ENCODE data around the gene INSYN1. TPM values are rescaled to one million over a fixed set of nuclear protein-coding genes. Genes with fewer than 3 reads are reported as not detected.
"Not testable (repeated sequence)": the region's sequence is repeated elsewhere in the genome, so short reads cannot be mapped to it uniquely, and the experiment has no call there.

INSYN1 gene
- total RNA-seq, 1 experiment from 2014 or later = not detected

DNA sequence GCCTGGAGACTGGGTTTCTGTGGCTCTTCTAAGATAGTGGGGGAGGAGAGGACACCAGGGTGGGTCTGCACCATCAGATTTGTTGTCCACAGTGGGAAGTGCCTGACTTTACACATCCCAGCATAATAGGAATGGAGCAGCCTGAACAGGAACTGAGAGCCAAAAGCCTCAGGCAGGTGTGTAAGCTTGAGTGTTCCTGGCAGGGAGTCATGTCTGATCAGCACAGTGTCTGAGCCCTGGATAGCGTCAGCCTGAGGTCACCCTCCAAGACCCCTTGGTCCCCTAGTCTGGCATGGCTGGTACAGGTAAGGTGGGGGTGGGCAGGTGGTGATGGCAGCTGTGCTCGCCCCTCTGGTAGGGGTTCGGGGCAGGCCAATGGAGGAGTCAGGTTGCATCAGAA, 20.2 kb downstream of the INSYN1 start:
- TF ChIP-seq, protein P1, sequence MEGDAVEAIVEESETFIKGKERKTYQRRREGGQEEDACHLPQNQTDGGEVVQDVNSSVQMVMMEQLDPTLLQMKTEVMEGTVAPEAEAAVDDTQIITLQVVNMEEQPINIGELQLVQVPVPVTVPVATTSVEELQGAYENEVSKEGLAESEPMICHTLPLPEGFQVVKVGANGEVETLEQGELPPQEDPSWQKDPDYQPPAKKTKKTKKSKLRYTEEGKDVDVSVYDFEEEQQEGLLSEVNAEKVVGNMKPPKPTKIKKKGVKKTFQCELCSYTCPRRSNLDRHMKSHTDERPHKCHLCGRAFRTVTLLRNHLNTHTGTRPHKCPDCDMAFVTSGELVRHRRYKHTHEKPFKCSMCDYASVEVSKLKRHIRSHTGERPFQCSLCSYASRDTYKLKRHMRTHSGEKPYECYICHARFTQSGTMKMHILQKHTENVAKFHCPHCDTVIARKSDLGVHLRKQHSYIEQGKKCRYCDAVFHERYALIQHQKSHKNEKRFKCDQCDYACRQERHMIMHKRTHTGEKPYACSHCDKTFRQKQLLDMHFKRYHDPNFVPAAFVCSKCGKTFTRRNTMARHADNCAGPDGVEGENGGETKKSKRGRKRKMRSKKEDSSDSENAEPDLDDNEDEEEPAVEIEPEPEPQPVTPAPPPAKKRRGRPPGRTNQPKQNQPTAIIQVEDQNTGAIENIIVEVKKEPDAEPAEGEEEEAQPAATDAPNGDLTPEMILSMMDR (IDR thresholded peaks at IDR 0.05; ENCODE audit: unreplicated experiment) = no peak
- no peaks in the 10 kb centered on the region for H3K9me3 Mint-ChIP-seq (ENCODE audit: low read depth, unreplicated experiment)
- CTCF ChIA-PET = no interaction called here
- no peaks in the 10 kb centered on the region for H3K4me1 Mint-ChIP-seq (ENCODE audit: low read depth, unreplicated experiment)
- no peak overlapping the region for H3K27ac Mint-ChIP-seq (ENCODE audit: unreplicated experiment)
- BruUV-seq (replicated peaks) = no TSS peak
- no peak for DNase-seq
- intact Hi-C loops (cut with micrococcal nuclease; ENCODE audit: unreplicated experiment) = no loop called here
- H3K4me3 Mint-ChIP-seq (ENCODE audit: low read depth, unreplicated experiment) = no peak overlapping the region
- peaks cover 74% of the 10 kb centered on the region for H3K27me3 Mint-ChIP-seq (ENCODE audit: unreplicated experiment)
- no peaks in the 10 kb centered on the region for H3K36me3 Mint-ChIP-seq (ENCODE audit: insufficient read depth, unreplicated experiment)

DNA sequence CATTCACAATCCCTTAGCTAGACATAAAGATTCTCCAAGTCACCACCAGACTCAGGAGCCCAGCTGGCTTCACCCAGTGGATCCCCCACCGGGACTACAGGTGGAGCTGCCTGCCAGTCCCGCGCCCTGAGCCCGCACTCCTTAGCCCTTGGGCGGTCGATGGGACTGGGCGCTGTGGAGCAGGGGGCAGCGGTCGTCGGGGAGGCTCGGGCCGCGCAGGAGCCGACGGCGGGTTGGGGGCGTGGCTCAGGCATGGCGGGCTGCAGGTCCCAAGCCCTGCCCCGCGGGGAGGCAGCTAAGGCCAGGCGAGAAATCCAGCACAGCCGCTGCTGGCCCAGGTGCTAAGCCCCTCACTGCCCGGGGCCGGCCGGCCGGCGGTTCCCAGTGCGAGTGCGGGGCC, 21.1 kb downstream of the INSYN1 start:
- peaks cover 75% of the 10 kb centered on the region for H3K27me3 Mint-ChIP-seq (ENCODE audit: unreplicated experiment)
- CTCF ChIA-PET; DNase-seq; H3K27ac Mint-ChIP-seq (ENCODE audit: unreplicated experiment); intact Hi-C loops (cut with micrococcal nuclease; ENCODE audit: unreplicated experiment); H3K4me1 Mint-ChIP-seq (ENCODE audit: low read depth, unreplicated experiment); H3K36me3 Mint-ChIP-seq (ENCODE audit: insufficient read depth, unreplicated experiment); BruUV-seq (replicated peaks); H3K9me3 Mint-ChIP-seq (ENCODE audit: low read depth, unreplicated experiment); H3K4me3 Mint-ChIP-seq (ENCODE audit: low read depth, unreplicated experiment): not testable (repeated sequence)

DNA sequence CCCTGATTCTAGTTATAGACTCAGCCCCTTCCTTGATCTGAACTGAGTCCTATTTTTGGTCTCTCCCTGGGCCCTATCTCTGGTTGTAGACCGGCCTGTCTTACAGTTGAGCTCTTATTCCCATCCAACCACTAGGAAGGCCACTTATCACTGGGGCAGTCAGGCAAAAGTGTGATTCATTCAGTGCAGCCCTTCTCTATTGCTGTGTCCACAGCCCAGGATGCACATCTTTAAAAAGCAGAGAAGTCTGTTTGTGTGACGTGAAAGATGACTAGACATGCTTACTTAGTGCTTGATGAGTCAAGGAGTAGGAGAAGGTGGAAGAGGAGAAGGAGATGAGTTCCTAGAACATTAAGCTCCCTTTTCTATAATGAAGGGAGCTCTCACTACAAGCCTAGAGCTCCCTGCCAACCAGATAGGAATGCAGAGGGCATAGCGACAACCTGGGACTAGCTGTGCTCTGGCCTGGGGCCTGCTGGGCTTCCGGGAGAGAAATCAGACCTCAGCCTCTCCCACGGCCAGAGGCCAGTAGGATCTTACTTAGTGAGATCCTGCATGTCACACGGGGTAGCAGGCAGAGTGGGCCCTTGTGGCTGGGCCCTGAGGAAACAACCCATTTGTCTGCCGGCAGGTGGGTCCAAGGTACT, 25.7 kb downstream of the INSYN1 start:
- Mint-ChIP-seq H3K4me1 (ENCODE audit: low read depth, unreplicated experiment) (no peaks in the 10 kb centered on the region), H3K4me3 (ENCODE audit: low read depth, unreplicated experiment) (no peak overlapping the region), H3K36me3 (ENCODE audit: insufficient read depth, unreplicated experiment) (no peaks in the 10 kb centered on the region), H3K27me3 (ENCODE audit: unreplicated experiment) (peaks cover 79% of the 10 kb centered on the region), H3K9me3 (ENCODE audit: low read depth, unreplicated experiment) (no peaks in the 10 kb centered on the region), H3K27ac (ENCODE audit: unreplicated experiment) (no peak overlapping the region)
- TF ChIP-seq, protein P1 (IDR thresholded peaks at IDR 0.05; ENCODE audit: unreplicated experiment) = no peak
- DNase-seq = no peak
- BruUV-seq (replicated peaks) = no TSS peak
- CTCF ChIA-PET = interaction anchor here (0.6 kb wide), 1 partner anchor 27 kb away, joined by 8 read pairs; no protein-coding TSS in a partner anchor
- intact Hi-C loops (cut with micrococcal nuclease; ENCODE audit: unreplicated experiment) = no loop called here

DNA sequence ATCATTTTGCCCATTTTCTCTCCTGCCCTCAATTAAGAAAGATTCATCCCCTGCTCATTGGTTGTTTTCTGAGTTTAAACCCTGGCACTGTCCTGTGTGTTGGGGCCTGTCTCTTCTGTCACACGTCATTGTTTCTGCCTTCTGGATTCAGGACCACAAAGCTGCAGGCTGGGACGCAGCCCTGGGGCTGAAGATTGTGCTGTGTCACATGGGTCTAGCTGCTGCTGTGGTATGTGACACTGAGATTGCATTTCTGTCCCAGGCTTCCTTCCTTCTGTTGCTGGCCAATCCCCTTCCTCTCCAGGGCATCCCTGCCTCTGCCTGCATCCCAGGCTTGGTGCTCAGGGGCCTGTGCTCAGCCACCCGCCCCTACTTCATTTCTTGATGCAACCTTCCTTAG, 28.9 kb downstream of the INSYN1 start:
- BruUV-seq (replicated peaks) = no TSS peak
- Mint-ChIP-seq H3K36me3 (ENCODE audit: insufficient read depth, unreplicated experiment) (no peaks in the 10 kb centered on the region), H3K9me3 (ENCODE audit: low read depth, unreplicated experiment) (no peaks in the 10 kb centered on the region), H3K27me3 (ENCODE audit: unreplicated experiment) (peaks cover 88% of the 10 kb centered on the region), H3K27ac (ENCODE audit: unreplicated experiment) (no peak overlapping the region), H3K4me3 (ENCODE audit: low read depth, unreplicated experiment) (no peak overlapping the region), H3K4me1 (ENCODE audit: low read depth, unreplicated experiment) (no peaks in the 10 kb centered on the region)
- CTCF ChIA-PET = interaction anchor here (0.7 to 1.1 kb wide), 2 partner anchors 19 to 64 kb away, joined by 3 to 6 read pairs; no protein-coding TSS in a partner anchor
- no peak for DNase-seq
- intact Hi-C loops (cut with micrococcal nuclease; ENCODE audit: unreplicated experiment) = no loop called here
- TF ChIP-seq, protein P1 (IDR thresholded peaks at IDR 0.05; ENCODE audit: unreplicated experiment) = no peak

DNA sequence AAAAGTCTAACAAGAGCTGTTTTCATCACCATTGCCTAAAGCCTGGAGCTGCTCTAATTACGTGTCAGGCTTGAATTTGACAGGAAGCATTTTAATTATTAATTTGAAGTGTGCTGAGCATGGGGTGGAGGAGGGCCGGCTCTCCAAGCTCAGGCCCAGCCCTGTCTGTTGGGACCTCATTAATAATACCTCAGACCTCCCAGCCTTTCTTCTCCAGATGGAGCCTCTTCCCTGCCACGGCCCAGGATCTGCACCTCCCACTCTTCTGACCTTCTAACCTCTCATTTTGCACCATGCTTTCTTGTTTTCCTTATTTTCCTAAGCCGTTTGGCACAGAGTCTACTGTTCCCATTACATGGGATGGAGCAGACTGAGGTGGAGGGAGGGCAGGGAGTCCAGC, 30.0 kb downstream of the INSYN1 start:
- Mint-ChIP-seq H3K36me3 (ENCODE audit: insufficient read depth, unreplicated experiment) (no peaks in the 10 kb centered on the region), H3K27me3 (ENCODE audit: unreplicated experiment) (peaks cover 98% of the 10 kb centered on the region), H3K4me1 (ENCODE audit: low read depth, unreplicated experiment) (no peaks in the 10 kb centered on the region), H3K4me3 (ENCODE audit: low read depth, unreplicated experiment) (no peak overlapping the region), H3K27ac (ENCODE audit: unreplicated experiment) (no peak overlapping the region), H3K9me3 (ENCODE audit: low read depth, unreplicated experiment) (no peaks in the 10 kb centered on the region)
- no TSS peak for BruUV-seq (replicated peaks)
- intact Hi-C loops (cut with micrococcal nuclease; ENCODE audit: unreplicated experiment) = no loop called here
- no peak for DNase-seq
- CTCF ChIA-PET = no interaction called here
- TF ChIP-seq, protein P1 (IDR thresholded peaks at IDR 0.05; ENCODE audit: unreplicated experiment) = no peak
